Mononuclear cell (primary cell): ENCODE results near the gene BLTP3A. TPM values are rescaled to one million over a fixed set of nuclear protein-coding genes. Genes with fewer than 3 reads are reported as not detected.

ENCODE experiments used
- H3K27me3 ChIP-seq: 2 replicates; pipeline ENCODE4 v1.6.0; 2011; ENCODE audit warnings: low read length, control low read depth; ENCODE audit not compliant: insufficient read depth
- H3K4me1 ChIP-seq: 2 replicates; pipeline ENCODE4 v1.5.1; 2011; ENCODE audit warnings: mild to moderate bottlenecking, low read length, control low read depth; ENCODE audit not compliant: insufficient read depth
- H3K4me3 ChIP-seq: 2 replicates; pipeline ENCODE4 v1.5.1; 2011; ENCODE audit warnings: mild to moderate bottlenecking, low read length, moderate library complexity
- H3K9me3 ChIP-seq: 2 replicates; pipeline ENCODE4 v1.5.1; 2011; ENCODE audit warnings: low read depth, mild to moderate bottlenecking, control low read depth, low read length
- total RNA-seq: library from RNA; depleted of rRNA; stranded (reverse); fragments of >200 nt; gene quantifications from one replicate; pipeline ENCODE4 v1.2.3, GENCODE V29; 2012

Gene BLTP3A
- total RNA-seq, 1 donor: 10.4 TPM

DNA sequence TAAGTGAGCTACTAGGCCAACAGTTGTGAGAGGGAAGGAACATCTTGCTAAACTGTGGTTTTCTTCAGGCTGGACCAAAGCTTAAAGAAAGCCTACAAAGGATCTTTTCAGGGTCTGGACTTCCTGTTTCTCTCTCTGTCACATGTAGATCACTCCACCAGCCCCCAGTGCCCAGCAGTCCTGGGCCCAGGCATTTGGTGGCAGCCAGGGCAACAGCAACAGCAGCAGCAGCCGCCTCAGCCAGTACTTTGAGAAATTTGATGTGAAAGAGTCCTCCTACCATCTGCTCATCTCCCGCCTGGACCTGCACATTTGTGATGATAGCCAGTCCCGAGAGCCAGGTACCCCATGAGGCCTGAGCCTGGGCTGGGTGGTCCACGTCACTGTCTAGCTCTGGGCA is 44.1 kb downstream of the BLTP3A start:
- Histone ChIP-seq H3K27me3 (no peaks in the 10 kb centered on the region), H3K9me3 (no peaks in the 10 kb centered on the region), H3K4me3 (no peak overlapping the region), H3K4me1 (peaks cover 22% of the 10 kb centered on the region)

DNA sequence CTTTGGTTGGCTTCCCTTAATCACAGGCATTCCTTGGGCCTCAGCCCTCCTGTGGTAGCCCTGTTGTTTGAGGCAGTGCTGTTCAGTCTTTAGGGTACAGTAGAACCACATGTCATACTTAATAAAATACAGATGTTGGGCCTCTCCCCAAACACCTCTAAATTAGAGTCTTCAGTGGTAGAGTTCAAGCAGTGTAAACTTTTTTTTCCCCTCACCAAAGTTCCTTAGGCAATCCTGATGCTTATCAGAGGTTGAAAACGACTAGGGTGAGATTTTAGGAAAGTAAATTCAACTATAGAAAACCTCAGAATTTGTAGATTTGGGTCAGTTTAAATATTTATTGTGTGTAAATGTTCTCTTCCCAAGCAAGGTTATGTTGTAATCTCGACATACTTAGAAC is 44.6 kb downstream of the BLTP3A start:
- peaks cover 22% of the 10 kb centered on the region for H3K4me1 ChIP-seq
- H3K4me3 ChIP-seq: no peak overlapping the region
- H3K9me3 ChIP-seq: no peaks in the 10 kb centered on the region
- no peaks in the 10 kb centered on the region for H3K27me3 ChIP-seq

DNA sequence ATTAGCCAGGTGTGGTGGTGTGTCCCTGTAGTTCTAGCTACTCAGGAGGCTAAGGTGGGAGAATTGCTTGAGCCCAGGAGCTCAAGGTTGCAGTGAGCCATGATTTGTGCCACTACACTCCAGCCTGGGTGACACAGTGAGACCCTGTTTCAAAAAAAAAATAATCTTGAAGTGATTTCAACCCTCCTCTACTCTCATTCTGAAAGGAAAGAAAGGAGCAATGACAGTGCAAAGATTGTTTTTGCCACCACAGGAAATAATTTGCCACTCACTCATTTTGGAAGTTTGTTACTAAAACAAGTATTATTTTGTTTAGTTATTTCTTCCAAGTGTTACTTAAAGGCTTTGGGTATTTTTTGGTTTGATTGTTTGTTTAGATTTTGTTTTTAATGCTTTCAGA is 45.6 kb downstream of the BLTP3A start:
- H3K9me3 ChIP-seq: no peaks in the 10 kb centered on the region
- no peak overlapping the region for H3K4me3 ChIP-seq
- H3K4me1 ChIP-seq: peaks cover 22% of the 10 kb centered on the region
- H3K27me3 ChIP-seq: no peaks in the 10 kb centered on the region

DNA sequence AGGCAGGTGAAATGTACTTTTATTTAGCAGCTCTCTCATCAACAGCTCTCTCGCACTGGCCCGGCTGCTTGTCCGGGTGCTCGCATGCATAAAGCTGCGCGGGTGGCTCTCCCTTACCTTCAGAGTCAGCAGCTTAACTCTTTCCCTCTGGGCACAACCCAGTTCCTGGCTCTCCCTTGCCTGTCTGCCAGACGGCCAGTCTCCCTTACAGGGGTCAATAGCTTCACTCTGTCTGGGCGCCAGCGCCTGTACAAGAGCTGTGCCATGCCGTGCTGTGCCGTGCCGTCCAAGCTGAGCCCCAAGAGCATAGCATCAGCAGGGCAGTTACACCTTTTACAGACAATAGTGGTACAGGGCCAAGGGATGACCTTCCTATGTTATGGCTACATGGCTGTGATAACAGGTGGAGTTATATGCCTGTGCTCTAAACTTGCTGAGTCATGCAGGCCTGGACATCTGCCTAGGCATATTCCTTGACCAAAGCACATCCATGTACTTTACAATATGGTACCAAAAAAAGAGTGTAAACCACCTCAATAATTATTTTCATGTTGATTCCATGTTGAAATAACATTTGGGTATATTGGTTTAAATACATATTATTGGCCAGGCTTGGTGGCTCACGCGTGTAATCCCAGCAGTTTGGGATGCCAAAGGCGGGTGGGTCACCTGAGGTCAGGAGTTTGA is 47.9 kb downstream of the BLTP3A start:
- Histone ChIP-seq H3K27me3 (no peaks in the 10 kb centered on the region), H3K4me3 (no peak overlapping the region)

More for the DNA sequence above, 47.9 kb downstream of the BLTP3A start:
- no peaks in the 10 kb centered on the region for H3K9me3 ChIP-seq
- peaks cover 16% of the 10 kb centered on the region for H3K4me1 ChIP-seq

Other genes with a start within 250 kb of the BLTP3A start
- 0.31 TPM for gene SPDEF, start 235.8 kb upstream of the BLTP3A start, total RNA-seq
- gene ILRUN, start 95.3 kb upstream of the BLTP3A start, total RNA-seq: 43.2 TPM
- gene SNRPC, start 34.6 kb upstream of the BLTP3A start, total RNA-seq: 72.4 TPM
- gene TAF11, start 96.0 kb downstream of the BLTP3A start, total RNA-seq: 21.4 TPM
- gene ANKS1A, start 97.2 kb downstream of the BLTP3A start, total RNA-seq: 4.8 TPM